HG02678 (cell line): ENCODE data around the gene ZNF740.

Experiments
- ATAC-seq: cut with Tn5 transposase; IDR thresholded peaks from one replicate; pipeline ENCODE4 v1.9.1; 2021; ENCODE audit warnings: mild to moderate bottlenecking, moderate library complexity; ENCODE audit not compliant: unreplicated experiment

Gene ZNF740

GRCh38 chr12:53212931-53213330 lies 32.4 kb downstream of the ZNF740 start:
- ATAC-seq, result no peak

GRCh38 chr12:53213348-53213747 lies 32.8 kb downstream of the ZNF740 start:
- peak; percentile 47 for ATAC-seq

GRCh38 chr12:53214221-53214620 lies 33.7 kb downstream of the ZNF740 start:
- no peak for ATAC-seq

- no peak for ATAC-seq
These were observed 34.3 kb downstream of the ZNF740 start for GRCh38 chr12:53214687-53215455.

- no peak for ATAC-seq
These were observed 35.0 kb downstream of the ZNF740 start for GRCh38 chr12:53215497-53215896.

- no peak for ATAC-seq
These were observed 36.8 kb downstream of the ZNF740 start for GRCh38 chr12:53217051-53217930.

GRCh38 chr12:53217931-53218307 lies 37.4 kb downstream of the ZNF740 start:
- ATAC-seq, result no peak

GRCh38 chr12:53218551-53219291 lies 38.2 kb downstream of the ZNF740 start:
- no peak for ATAC-seq

- ATAC-seq, result peak; percentile 18
These were observed 38.9 kb downstream of the ZNF740 start for GRCh38 chr12:53219292-53219955.

GRCh38 chr12:53219956-53220693 lies 39.6 kb downstream of the ZNF740 start:
- ATAC-seq, result peak; percentile 30

GRCh38 chr12:53220694-53221202 lies 40.2 kb downstream of the ZNF740 start:
- peak; percentile 58 for ATAC-seq

- peak; percentile 34 for ATAC-seq
These were observed 40.9 kb downstream of the ZNF740 start for GRCh38 chr12:53221203-53222080.

GRCh38 chr12:53222170-53222721 lies 41.7 kb downstream of the ZNF740 start:
- no peak for ATAC-seq

GRCh38 chr12:53222806-53223261 lies 42.3 kb downstream of the ZNF740 start:
- no peak for ATAC-seq

- no peak for ATAC-seq
These were observed 43.0 kb downstream of the ZNF740 start for GRCh38 chr12:53223389-53224060.

GRCh38 chr12:53224061-53224896 lies 43.8 kb downstream of the ZNF740 start:
- ATAC-seq, result no peak
